H7 (cell line): ENCODE data around the gene S1PR2. TPM values are rescaled to one million over a fixed set of nuclear protein-coding genes. Genes with fewer than 3 reads are reported as not detected.
A peak's percentile ranks its signal among the peaks of the same experiment; 100 is the strongest.
"Not testable (repeated sequence)": the region's sequence is repeated elsewhere in the genome, so short reads cannot be mapped to it uniquely, and the experiment has no call there.

Source experiments
- DNase-seq: peaks from one replicate; pipeline ENCODE4 v3.0.0; 2012
- H3K27me3 ChIP-seq: 2 replicates; pipeline ENCODE4 v1.6.0; 2011; ENCODE audit warnings: mild to moderate bottlenecking, low read length; ENCODE audit not compliant: control insufficient read depth, insufficient read depth
- H3K36me3 ChIP-seq: replicated peaks from 2 replicates; pipeline ENCODE4 v1.5.1; 2011; ENCODE audit warnings: low read length; ENCODE audit not compliant: control insufficient read depth, insufficient read depth
- H3K4me3 ChIP-seq: 2 replicates; pipeline ENCODE4 v1.5.1; 2011; ENCODE audit warnings: low read depth, mild to moderate bottlenecking, control low read depth, low read length, moderate library complexity; ENCODE audit not compliant: insufficient read depth
- total RNA-seq: library from RNA; depleted of rRNA; stranded (reverse); fragments of >200 nt; shearing (Covaris generic); gene quantifications from 2 replicates; pipeline ENCODE4 v1.2.3, GENCODE V29; 2014

Gene S1PR2
- total RNA-seq, 1 experiment from 2014 or later = 7.4 TPM

- Histone ChIP-seq H3K36me3 (no peaks in the 10 kb centered on the region), H3K27me3 (no peaks in the 10 kb centered on the region), H3K4me3 (no peak overlapping the region)
- DNase-seq = no peak
These were observed 7.1 kb upstream of the S1PR2 start for GRCh38 chr19:10238172-10238783.

- peak; percentile 17 for DNase-seq
- Histone ChIP-seq H3K4me3 (no peak overlapping the region), H3K27me3 (no peaks in the 10 kb centered on the region), H3K36me3 (no peaks in the 10 kb centered on the region)
These were observed 6.6 kb upstream of the S1PR2 start for GRCh38 chr19:10237702-10238101.

GRCh38 chr19:10235409-10235808 lies 4.3 kb upstream of the S1PR2 start:
- H3K4me3 ChIP-seq, DNase-seq, H3K27me3 ChIP-seq, H3K36me3 ChIP-seq: not testable (repeated sequence)

GRCh38 chr19:10235003-10235402 lies 3.9 kb upstream of the S1PR2 start:
- H3K36me3 ChIP-seq = no peaks in the 10 kb centered on the region
- H3K27me3 ChIP-seq = peaks cover 8% of the 10 kb centered on the region
- no peak overlapping the region for H3K4me3 ChIP-seq
- DNase-seq = no peak

- Histone ChIP-seq H3K27me3 (peaks cover 10% of the 10 kb centered on the region), H3K4me3 (no peak overlapping the region), H3K36me3 (no peaks in the 10 kb centered on the region)
- DNase-seq = no peak
These were observed 2.8 kb upstream of the S1PR2 start for GRCh38 chr19:10233946-10234345.

GRCh38 chr19:10231612-10232228 lies 589 bp upstream of the S1PR2 start:
- Histone ChIP-seq H3K27me3 (peaks cover 10% of the 10 kb centered on the region), H3K4me3 (peak overlapping the region; percentile 88), H3K36me3 (no peaks in the 10 kb centered on the region)
- no peak for DNase-seq

- DNase-seq = no peak
These were observed 814 bp downstream of the S1PR2 start for GRCh38 chr19:10230173-10230860.

GRCh38 chr19:10228920-10229319 lies 2.2 kb downstream of the S1PR2 start:
- H3K36me3 ChIP-seq = no peaks in the 10 kb centered on the region; the same call in 1 of the 2 replicates
- H3K27me3 ChIP-seq = peaks cover 10% of the 10 kb centered on the region
- peak; percentile 87 for DNase-seq
- no peak overlapping the region for H3K4me3 ChIP-seq

More at GRCh38 chr19:10230173-10230860, 814 bp downstream of the S1PR2 start:
- Histone ChIP-seq H3K27me3 (peaks cover 10% of the 10 kb centered on the region), H3K4me3 (peak overlapping the region; percentile 88), H3K36me3 (no peaks in the 10 kb centered on the region)

GRCh38 chr19:10228393-10228792 lies 2.7 kb downstream of the S1PR2 start:
- no peak overlapping the region for H3K4me3 ChIP-seq
- no peaks in the 10 kb centered on the region; the same call in none of the 2 replicates for H3K36me3 ChIP-seq
- no peak for DNase-seq
- H3K27me3 ChIP-seq = peaks cover 10% of the 10 kb centered on the region

GRCh38 chr19:10227026-10227971 lies 3.8 kb downstream of the S1PR2 start:
- Histone ChIP-seq H3K27me3 (peaks cover 10% of the 10 kb centered on the region), H3K4me3 (no peak overlapping the region), H3K36me3 (no peaks in the 10 kb centered on the region; the same call in none of the 2 replicates)
- DNase-seq = peak; percentile 84

GRCh38 chr19:10226376-10227025 lies 4.6 kb downstream of the S1PR2 start:
- Histone ChIP-seq H3K4me3 (no peak overlapping the region), H3K36me3 (no peaks in the 10 kb centered on the region; the same call in none of the 2 replicates), H3K27me3 (peaks cover 10% of the 10 kb centered on the region)
- peak; percentile 65 for DNase-seq

GRCh38 chr19:10226021-10226375 lies 5.1 kb downstream of the S1PR2 start:
- no peaks in the 10 kb centered on the region; the same call in none of the 2 replicates for H3K36me3 ChIP-seq
- DNase-seq = no peak
- peaks cover 10% of the 10 kb centered on the region for H3K27me3 ChIP-seq
- H3K4me3 ChIP-seq = no peak overlapping the region

GRCh38 chr19:10224337-10224736 lies 6.8 kb downstream of the S1PR2 start:
- no peaks in the 10 kb centered on the region; the same call in none of the 2 replicates for H3K36me3 ChIP-seq
- no peaks in the 10 kb centered on the region for H3K27me3 ChIP-seq
- no peak for DNase-seq
- no peak overlapping the region for H3K4me3 ChIP-seq
